ENCODE results near the gene TSC22D1.

The TSC22D1 gene

GRCh38 chr13:44386913-44387556 is 189.1 kb downstream of the TSC22D1 start:
- H3K27ac Mint-ChIP-seq: peak overlapping the region; percentile 85
- TF ChIP-seq, protein P1, sequence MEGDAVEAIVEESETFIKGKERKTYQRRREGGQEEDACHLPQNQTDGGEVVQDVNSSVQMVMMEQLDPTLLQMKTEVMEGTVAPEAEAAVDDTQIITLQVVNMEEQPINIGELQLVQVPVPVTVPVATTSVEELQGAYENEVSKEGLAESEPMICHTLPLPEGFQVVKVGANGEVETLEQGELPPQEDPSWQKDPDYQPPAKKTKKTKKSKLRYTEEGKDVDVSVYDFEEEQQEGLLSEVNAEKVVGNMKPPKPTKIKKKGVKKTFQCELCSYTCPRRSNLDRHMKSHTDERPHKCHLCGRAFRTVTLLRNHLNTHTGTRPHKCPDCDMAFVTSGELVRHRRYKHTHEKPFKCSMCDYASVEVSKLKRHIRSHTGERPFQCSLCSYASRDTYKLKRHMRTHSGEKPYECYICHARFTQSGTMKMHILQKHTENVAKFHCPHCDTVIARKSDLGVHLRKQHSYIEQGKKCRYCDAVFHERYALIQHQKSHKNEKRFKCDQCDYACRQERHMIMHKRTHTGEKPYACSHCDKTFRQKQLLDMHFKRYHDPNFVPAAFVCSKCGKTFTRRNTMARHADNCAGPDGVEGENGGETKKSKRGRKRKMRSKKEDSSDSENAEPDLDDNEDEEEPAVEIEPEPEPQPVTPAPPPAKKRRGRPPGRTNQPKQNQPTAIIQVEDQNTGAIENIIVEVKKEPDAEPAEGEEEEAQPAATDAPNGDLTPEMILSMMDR (IDR thresholded peaks at IDR 0.05): no peak
- peaks cover 74% of the 10 kb centered on the region for H3K4me1 Mint-ChIP-seq
- H3K9me3 Mint-ChIP-seq: no peaks in the 10 kb centered on the region
- no peak overlapping the region for H3K4me3 Mint-ChIP-seq
- H3K36me3 Mint-ChIP-seq (ENCODE audit: low read depth): peaks cover 6% of the 10 kb centered on the region
- peaks cover 3% of the 10 kb centered on the region for H3K27me3 Mint-ChIP-seq (ENCODE audit: low read depth, poor library complexity)
- no peak for DNase-seq

DNA sequence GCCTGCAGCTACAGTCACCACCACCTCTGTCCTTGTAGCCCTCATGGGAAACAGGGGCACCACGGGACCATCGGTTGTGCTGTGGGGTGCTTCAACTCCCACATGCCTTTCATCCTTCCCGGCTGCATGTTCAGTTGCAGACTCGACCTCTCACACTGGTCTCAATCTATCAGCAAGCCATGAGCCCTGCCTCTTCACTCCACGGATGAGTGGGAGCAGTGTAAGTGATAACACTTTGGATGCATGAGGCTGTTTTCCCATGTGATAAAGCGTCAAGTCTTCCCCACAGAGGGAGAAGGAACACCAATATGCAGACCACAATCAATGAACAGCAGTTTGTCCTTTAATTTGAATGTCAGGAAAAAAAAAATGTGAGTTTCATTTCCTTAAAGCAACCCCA is 190.3 kb downstream of the TSC22D1 start:
- peaks cover 3% of the 10 kb centered on the region for H3K36me3 Mint-ChIP-seq (ENCODE audit: low read depth)
- no peak overlapping the region for H3K4me3 Mint-ChIP-seq
- TF ChIP-seq, protein P1 (IDR thresholded peaks at IDR 0.05): no peak
- no peak overlapping the region for H3K27ac Mint-ChIP-seq
- H3K9me3 Mint-ChIP-seq: no peaks in the 10 kb centered on the region
- DNase-seq: no peak
- H3K27me3 Mint-ChIP-seq (ENCODE audit: low read depth, poor library complexity): peaks cover 3% of the 10 kb centered on the region
- peaks cover 70% of the 10 kb centered on the region for H3K4me1 Mint-ChIP-seq

GRCh38 chr13:44385401-44385800 is 190.7 kb downstream of the TSC22D1 start:
- H3K36me3 Mint-ChIP-seq (ENCODE audit: low read depth): no peaks in the 10 kb centered on the region
- no peak for DNase-seq
- peaks cover 65% of the 10 kb centered on the region for H3K4me1 Mint-ChIP-seq
- no peak overlapping the region for H3K4me3 Mint-ChIP-seq
- no peaks in the 10 kb centered on the region for H3K9me3 Mint-ChIP-seq
- TF ChIP-seq, protein P1 (IDR thresholded peaks at IDR 0.05): no peak
- H3K27ac Mint-ChIP-seq: no peak overlapping the region
- peaks cover 3% of the 10 kb centered on the region for H3K27me3 Mint-ChIP-seq (ENCODE audit: low read depth, poor library complexity)

- TF ChIP-seq, protein P1 (IDR thresholded peaks at IDR 0.05): no peak
- peak overlapping the region; percentile 20 for H3K27ac Mint-ChIP-seq
- no peak for DNase-seq
- H3K4me1 Mint-ChIP-seq: peaks cover 63% of the 10 kb centered on the region
- peaks cover 3% of the 10 kb centered on the region for H3K27me3 Mint-ChIP-seq (ENCODE audit: low read depth, poor library complexity)
- H3K9me3 Mint-ChIP-seq: no peaks in the 10 kb centered on the region
- H3K4me3 Mint-ChIP-seq: no peak overlapping the region
- peaks cover 4% of the 10 kb centered on the region for H3K36me3 Mint-ChIP-seq (ENCODE audit: low read depth)
Measured at GRCh38 chr13:44384778-44385177, 191.4 kb downstream of the TSC22D1 start.

DNA sequence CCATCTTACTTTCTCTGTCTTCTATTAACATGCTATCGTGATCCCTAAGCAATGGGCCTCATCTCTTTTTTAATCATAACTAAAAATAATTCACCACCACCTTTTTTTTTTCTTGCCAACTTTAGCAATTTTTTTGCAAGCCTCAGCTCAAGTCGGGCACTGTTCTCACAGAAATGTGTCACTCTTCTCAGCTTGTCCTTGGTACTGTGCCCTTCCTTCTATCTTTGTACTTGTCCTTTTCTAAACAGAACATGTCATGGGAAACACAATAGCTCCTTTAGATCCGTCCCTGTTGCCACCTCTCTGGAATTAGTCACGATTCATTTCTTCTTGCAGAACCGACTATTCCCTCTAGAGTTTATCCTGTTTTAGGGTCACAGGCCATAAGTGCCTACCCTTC is 192.2 kb downstream of the TSC22D1 start:
- peaks cover 4% of the 10 kb centered on the region for H3K36me3 Mint-ChIP-seq (ENCODE audit: low read depth)
- H3K27me3 Mint-ChIP-seq (ENCODE audit: low read depth, poor library complexity): peaks cover 3% of the 10 kb centered on the region
- H3K9me3 Mint-ChIP-seq: no peaks in the 10 kb centered on the region
- no peak for DNase-seq
- TF ChIP-seq, protein P1 (IDR thresholded peaks at IDR 0.05): no peak
- H3K4me1 Mint-ChIP-seq: peaks cover 55% of the 10 kb centered on the region
- no peak overlapping the region for H3K4me3 Mint-ChIP-seq
- H3K27ac Mint-ChIP-seq: peak overlapping the region; percentile 10

GRCh38 chr13:44382635-44383145 is 193.4 kb downstream of the TSC22D1 start:
- Mint-ChIP-seq H3K4me3 (no peak overlapping the region), H3K27me3 (ENCODE audit: low read depth, poor library complexity) (peaks cover 3% of the 10 kb centered on the region), H3K9me3 (no peaks in the 10 kb centered on the region), H3K4me1 (peaks cover 42% of the 10 kb centered on the region), H3K36me3 (ENCODE audit: low read depth) (peaks cover 4% of the 10 kb centered on the region), H3K27ac (no peak overlapping the region)
- DNase-seq: no peak
- TF ChIP-seq, protein P1 (IDR thresholded peaks at IDR 0.05): no peak

All from nephron progenitor cell (in vitro differentiated cells).